Measurements from ENCODE around the gene FHL2. TPM values are rescaled to one million over a fixed set of nuclear protein-coding genes. Genes with fewer than 3 reads are reported as not detected.
"Not testable (repeated sequence)": the region's sequence is repeated elsewhere in the genome, so short reads cannot be mapped to it uniquely, and the experiment has no call there.

The FHL2 gene
- 163 and 195 TPM in 2 replicates for total RNA-seq (2014; rRNA removed; shearing (Covaris generic))

- DNase-seq (ENCODE audit: low spot score): peak; percentile 71
These were observed at the start of gene FHL2 for GRCh38 chr2:105398336-105399206. TSS of gene FHL2 (minus strand) at chr2:105399051. CDS start at chr2:105386516, 12,535 bp downstream.

- DNase-seq (ENCODE audit: low spot score): no peak
These were observed 48.6 kb upstream of the FHL2 start for GRCh38 chr2:105447476-105447875.

GRCh38 chr2:105446501-105446900 lies 47.6 kb upstream of the FHL2 start:
- DNase-seq (ENCODE audit: low spot score): no peak

- no peak for DNase-seq (ENCODE audit: low spot score)
These were observed 47.1 kb upstream of the FHL2 start for GRCh38 chr2:105445976-105446375.

GRCh38 chr2:105445498-105445897 lies 46.6 kb upstream of the FHL2 start:
- no peak for DNase-seq (ENCODE audit: low spot score)

GRCh38 chr2:105443617-105444598 lies 45.1 kb upstream of the FHL2 start:
- DNase-seq (ENCODE audit: low spot score): peak; percentile 42

GRCh38 chr2:105442721-105443120 lies 43.9 kb upstream of the FHL2 start:
- no peak for DNase-seq (ENCODE audit: low spot score)

GRCh38 chr2:105442056-105442455 lies 43.2 kb upstream of the FHL2 start:
- no peak for DNase-seq (ENCODE audit: low spot score)

GRCh38 chr2:105439141-105439540 lies 40.3 kb upstream of the FHL2 start:
- DNase-seq (ENCODE audit: low spot score): no peak

- peak; percentile 77 for DNase-seq (ENCODE audit: low spot score)
These were observed 39.5 kb upstream of the FHL2 start for GRCh38 chr2:105438104-105438929.

- peak; percentile 85 for DNase-seq (ENCODE audit: low spot score)
These were observed 38.9 kb upstream of the FHL2 start for GRCh38 chr2:105437708-105438103.

GRCh38 chr2:105432749-105433148 lies 33.9 kb upstream of the FHL2 start:
- DNase-seq (ENCODE audit: low spot score): no peak

GRCh38 chr2:105432044-105432399 lies 33.2 kb upstream of the FHL2 start:
- DNase-seq (ENCODE audit: low spot score): no peak

- DNase-seq (ENCODE audit: low spot score): no peak
These were observed 32.7 kb upstream of the FHL2 start for GRCh38 chr2:105431367-105432043.

- DNase-seq (ENCODE audit: low spot score): no peak
These were observed 29.7 kb upstream of the FHL2 start for GRCh38 chr2:105428387-105429018.

GRCh38 chr2:105427485-105427884 lies 28.6 kb upstream of the FHL2 start:
- no peak for DNase-seq (ENCODE audit: low spot score)

GRCh38 chr2:105426626-105427292 lies 27.9 kb upstream of the FHL2 start:
- no peak for DNase-seq (ENCODE audit: low spot score)

GRCh38 chr2:105425936-105426625 lies 27.2 kb upstream of the FHL2 start:
- no peak for DNase-seq (ENCODE audit: low spot score)

GRCh38 chr2:105424836-105425235 lies 26.0 kb upstream of the FHL2 start:
- not testable (repeated sequence) for DNase-seq (ENCODE audit: low spot score)

Data from H4 (cell line).